Right lobe of liver (tissue), 4 donors: Measurements from ENCODE around the gene PRDM16.

ENCODE experiments used
- POLR2A ChIP-seq: fragments of 450-650 bp; IDR thresholded peaks from one replicate; pipeline ENCODE4 v1.6.1; 2017; ENCODE audit warnings: antibody characterized with exemption, mild to moderate bottlenecking
- TF ChIP-seq, protein P1 (sequence below), 4 donors: fragments of 200-600 bp in 3 of 4; fragments of 450-650 bp in 1 of 4; IDR thresholded peaks; one replicate each; pipeline versions ENCODE4 v1.5.1 to v1.8.0; 2016 to 2022; ENCODE audit warnings: antibody characterized with exemption in 4 of 4, mild to moderate bottlenecking in 2 of 4
- donor health status: DM: no; HTN: no; CAD: no.
- donor health status: DM: no; HTN: no; CAD: no.
- donor health status: DM: no; HTN: yes; CAD: no.

GRCh38 chr1:3349968-3350299 lies 280.9 kb downstream of the PRDM16 start:
- TF ChIP-seq, protein P1, sequence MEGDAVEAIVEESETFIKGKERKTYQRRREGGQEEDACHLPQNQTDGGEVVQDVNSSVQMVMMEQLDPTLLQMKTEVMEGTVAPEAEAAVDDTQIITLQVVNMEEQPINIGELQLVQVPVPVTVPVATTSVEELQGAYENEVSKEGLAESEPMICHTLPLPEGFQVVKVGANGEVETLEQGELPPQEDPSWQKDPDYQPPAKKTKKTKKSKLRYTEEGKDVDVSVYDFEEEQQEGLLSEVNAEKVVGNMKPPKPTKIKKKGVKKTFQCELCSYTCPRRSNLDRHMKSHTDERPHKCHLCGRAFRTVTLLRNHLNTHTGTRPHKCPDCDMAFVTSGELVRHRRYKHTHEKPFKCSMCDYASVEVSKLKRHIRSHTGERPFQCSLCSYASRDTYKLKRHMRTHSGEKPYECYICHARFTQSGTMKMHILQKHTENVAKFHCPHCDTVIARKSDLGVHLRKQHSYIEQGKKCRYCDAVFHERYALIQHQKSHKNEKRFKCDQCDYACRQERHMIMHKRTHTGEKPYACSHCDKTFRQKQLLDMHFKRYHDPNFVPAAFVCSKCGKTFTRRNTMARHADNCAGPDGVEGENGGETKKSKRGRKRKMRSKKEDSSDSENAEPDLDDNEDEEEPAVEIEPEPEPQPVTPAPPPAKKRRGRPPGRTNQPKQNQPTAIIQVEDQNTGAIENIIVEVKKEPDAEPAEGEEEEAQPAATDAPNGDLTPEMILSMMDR (IDR thresholded peaks at IDR 0.05): no peak
- TF ChIP-seq POLR2A: no peak
